NCI-H510A treated with DMSO at 0.1 percent for 48 hours (cell line): Measurements from ENCODE around the gene GAREM1.
"Not testable (repeated sequence)": the region's sequence is repeated elsewhere in the genome, so short reads cannot be mapped to it uniquely, and the experiment has no call there.

Experiments
- DNase-seq: peaks from one replicate; lab custom pipeline; 2025; lab: John Stamatoyannopoulos, UW

The GAREM1 gene

DNA sequence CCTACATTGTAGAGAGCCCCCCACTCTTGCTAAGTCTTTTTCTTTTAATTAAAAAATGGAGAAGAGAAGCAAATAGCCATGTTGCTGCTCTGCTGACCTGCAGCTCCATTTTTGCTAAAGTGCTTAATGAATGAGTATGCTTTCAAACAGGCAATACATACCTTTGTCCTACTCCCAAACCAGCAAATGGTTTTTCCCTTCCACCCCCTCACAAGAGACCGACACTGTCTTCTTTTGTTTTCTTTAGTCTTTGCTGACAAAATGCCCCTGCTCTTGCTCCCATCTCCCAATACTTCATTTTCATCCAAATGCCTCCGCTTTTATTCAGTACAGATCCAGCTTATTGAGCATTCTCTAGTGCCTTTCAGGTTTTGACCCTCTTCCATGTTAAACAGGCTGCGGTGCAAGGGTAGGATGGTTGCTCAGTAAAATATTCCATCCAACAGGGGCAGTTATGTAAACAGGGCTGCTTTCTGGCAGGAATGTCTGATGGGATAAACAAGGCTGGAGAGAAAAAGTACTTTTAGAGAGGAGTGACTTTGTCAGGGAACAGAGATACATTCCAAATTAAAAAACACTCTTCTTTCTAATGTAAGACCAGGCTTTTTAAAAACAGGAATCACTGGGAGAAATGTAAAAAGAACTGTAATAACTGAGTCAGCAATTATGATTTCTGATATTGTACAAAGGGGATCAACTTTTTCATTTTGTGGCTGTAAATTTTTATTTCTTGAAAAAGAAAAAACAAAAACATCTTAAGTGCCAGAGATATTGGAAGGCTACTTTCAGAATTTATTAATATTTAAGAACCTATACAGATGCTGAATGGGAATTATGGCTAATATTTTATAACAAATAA is 144.0 kb downstream of the GAREM1 start:
- no peak for DNase-seq

DNA sequence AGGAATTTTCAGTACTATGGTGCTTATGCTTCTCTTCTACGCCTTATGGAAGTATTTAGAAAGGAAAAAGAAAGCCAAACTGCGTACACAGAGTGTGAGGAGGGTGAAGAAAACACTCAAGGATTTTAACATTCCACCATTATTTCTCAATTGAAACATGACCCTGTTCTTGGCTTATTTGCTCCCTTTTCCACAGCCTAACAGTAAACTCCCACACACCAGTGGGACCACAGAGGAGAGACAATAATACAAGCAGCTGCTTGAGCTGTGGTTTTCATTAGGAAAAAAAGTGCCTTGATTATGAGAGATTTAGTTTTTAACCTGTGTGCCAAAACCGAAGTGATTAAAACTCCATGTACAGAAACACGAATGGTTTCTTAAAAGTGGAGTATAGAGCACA is 146.5 kb downstream of the GAREM1 start:
- no peak for DNase-seq

DNA sequence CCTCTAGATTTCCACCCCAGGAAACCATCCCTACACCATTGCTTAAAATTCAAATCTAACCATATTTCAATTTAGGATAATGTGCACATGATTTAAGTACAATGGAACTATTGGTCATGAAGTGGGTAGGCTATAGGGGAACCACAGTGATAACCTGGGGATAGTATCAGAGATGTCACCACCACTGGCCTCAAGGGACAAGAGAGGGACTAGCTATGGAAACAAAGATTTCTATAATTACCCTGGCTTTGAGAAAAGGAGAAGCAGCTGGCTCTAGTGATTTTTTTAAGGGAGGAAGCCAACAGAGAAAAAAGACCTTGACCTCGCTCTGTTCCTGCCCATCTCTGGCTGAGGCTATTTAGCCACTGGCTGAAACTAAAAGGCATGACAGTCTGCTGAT is 148.9 kb downstream of the GAREM1 start:
- DNase-seq: no peak

- DNase-seq: peak; percentile 41
Observed at GRCh38 chr18:32319084-32319483, 151.6 kb downstream of the GAREM1 start.

GRCh38 chr18:32318581-32318980 is 152.1 kb downstream of the GAREM1 start:
- no peak for DNase-seq

GRCh38 chr18:32317651-32318050 is 153.0 kb downstream of the GAREM1 start:
- no peak for DNase-seq

- DNase-seq: no peak
Observed at GRCh38 chr18:32315881-32316280, 154.8 kb downstream of the GAREM1 start.

DNA sequence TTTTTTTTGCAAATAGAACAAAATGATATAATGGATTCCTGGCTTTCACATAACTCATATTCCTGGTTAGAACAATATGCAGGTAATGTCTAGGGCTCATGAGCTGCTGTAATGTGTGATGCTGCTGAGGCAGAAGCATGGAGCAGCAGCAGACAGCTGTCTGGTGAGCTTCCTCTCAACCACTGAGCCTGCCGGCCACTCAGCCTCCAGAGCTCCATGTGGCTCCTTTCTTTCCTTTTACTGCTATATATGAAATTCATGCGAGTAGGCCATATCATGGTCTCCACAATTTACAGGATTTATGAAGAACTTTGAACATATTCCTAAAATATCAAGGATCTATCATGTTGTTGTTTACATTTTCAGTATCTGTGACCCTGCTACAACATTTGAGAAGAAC is 159.9 kb downstream of the GAREM1 start:
- DNase-seq: no peak

GRCh38 chr18:32310101-32310500 is 160.6 kb downstream of the GAREM1 start:
- no peak for DNase-seq

GRCh38 chr18:32308493-32309120 is 162.1 kb downstream of the GAREM1 start:
- no peak for DNase-seq

GRCh38 chr18:32303400-32303799 is 167.3 kb downstream of the GAREM1 start:
- DNase-seq: no peak

DNA sequence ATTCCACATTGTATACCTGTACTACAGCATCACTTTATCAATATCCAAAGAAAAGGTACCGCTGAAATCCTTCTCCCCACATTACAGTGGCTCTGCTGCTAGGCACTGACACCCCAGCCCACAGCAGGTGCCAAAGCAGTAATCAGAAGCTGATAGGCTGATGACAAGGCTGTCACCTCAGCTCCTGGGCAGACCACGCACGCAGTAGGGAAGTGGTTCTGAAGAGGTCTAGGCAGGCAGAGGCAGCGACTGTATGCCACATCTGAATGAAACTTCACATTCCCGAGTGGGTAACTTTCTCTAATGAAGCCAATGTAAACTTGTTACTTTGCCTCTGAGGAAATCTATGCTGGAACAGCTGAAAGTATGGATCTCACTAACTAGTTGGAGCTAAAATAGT is 167.9 kb downstream of the GAREM1 start:
- DNase-seq: no peak

DNA sequence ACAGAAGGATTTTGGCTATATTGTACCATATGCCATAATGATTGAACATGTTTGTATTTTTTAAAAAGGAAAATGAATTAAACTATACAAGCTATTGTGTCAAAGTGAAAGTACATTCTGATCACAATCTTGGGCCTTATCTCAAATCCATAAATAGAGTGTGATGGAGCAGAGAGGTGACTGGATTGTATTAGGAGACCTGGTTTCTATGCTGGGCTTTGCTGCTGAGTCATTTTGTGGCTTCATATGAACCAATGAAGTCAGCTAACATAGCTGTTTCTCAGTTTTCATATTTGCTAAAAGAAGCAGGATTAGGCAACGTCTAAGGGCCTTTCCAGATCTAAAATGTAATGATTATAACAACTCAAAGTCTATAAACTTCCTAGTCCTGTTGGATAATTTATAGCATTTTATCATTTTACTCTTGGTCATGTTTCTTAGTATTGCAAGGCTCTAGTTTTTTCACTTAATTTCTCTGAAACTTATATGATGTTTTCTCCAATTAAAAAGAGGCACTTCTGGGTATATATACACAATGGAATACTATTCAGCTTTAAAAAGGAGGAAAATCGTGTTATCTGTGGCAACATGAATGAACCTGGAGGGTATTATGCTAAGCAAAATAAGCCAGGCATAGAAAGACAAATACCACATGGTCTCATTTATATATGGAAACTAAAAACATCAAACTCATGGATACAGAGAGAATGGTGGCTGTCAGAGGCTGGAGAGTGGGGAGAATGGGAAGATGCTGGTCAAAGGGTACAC is 168.5 kb downstream of the GAREM1 start:
- no peak for DNase-seq

DNA sequence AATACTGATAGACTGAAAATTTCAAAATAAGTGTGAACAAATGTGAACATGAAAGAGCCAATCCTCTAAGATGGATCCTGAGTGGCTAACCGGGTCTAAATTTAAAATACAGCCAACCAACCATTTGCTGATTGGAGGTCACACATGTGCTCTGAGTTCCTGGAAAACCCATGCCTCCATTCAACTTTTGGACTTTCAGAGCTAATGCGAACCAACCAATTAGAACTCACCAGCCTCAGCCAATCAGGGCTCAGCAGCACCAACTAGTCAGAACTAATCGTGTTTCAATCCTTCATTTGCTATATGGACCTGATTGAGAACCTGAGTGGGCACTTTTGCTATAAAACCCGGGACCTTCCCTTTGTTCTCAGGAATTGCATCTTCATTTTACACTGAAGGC is 169.3 kb downstream of the GAREM1 start:
- no peak for DNase-seq

GRCh38 chr18:32300914-32301313 is 169.8 kb downstream of the GAREM1 start:
- DNase-seq: no peak

DNA sequence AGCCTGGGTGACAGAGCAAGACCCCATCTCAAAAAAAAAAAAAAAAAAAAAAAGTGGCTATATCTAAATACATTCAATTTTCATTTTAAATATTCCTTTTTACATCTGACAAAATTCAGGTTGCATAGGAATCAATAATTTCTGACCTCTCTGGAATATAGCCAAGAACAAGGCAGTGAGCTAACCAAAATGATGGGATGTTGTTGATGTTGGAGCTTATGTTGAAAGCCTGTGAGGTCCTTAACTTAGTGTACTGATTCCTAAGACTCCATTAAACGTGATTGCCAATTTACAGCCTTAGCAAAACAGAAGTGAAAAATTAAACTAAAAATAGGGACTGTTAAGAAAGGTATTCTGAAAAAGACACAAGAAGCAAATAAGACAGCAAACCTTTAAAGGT is 171.2 kb downstream of the GAREM1 start:
- no peak for DNase-seq

- no peak for DNase-seq
Observed at GRCh38 chr18:32298171-32298667, 172.5 kb downstream of the GAREM1 start.

GRCh38 chr18:32297579-32298170 is 173.0 kb downstream of the GAREM1 start:
- no peak for DNase-seq

- no peak for DNase-seq
Observed at GRCh38 chr18:32296851-32297250, 173.8 kb downstream of the GAREM1 start.

- DNase-seq: no peak
Observed at GRCh38 chr18:32295604-32296003, 175.1 kb downstream of the GAREM1 start.

DNA sequence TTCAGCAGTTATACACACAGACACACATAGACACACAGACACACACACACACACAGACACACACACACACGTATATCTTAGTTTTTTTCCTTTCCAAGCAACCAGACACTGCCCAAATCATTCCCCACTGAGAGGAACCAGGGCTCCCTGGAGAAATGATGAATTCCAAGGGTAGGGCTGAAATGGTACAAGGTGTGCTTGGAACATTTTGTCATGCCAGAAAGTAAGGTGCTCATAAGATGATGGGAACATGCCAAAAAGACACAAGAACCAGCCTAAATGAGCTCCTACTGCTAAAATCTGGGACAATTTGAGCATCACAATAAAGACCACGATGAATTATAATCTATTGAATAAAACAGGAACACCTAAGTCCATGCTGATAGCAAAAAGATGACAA is 177.6 kb downstream of the GAREM1 start:
- no peak for DNase-seq

DNA sequence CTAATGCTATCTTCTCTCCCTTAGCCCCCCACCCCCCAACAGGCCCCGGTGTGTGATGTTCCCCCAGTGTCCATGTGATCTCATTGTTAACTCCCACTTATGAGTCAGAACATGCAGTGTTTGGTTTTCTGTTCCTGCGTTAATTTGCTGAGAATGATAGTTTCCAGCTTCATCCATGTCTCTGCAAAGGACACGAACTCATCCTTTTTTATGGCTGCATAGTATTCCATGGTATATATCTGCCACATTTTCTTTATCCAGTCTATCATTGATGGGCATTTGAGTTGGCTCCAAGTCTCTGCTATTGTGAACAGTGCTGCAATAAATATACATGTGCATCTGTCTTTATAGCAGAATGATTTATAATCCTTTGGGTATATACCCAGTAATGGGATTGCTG is 179.1 kb downstream of the GAREM1 start:
- DNase-seq: not testable (repeated sequence)
